ENCODE data around the gene TMEM132C. TPM values are rescaled to one million over a fixed set of nuclear protein-coding genes. Genes with fewer than 3 reads are reported as not detected.

TMEM132C gene
- total and polyA plus RNA-seq, 2 donors (not counting 3 experiments of a cell fraction or from before 2014, with no cell fraction given) = not detected

DNA sequence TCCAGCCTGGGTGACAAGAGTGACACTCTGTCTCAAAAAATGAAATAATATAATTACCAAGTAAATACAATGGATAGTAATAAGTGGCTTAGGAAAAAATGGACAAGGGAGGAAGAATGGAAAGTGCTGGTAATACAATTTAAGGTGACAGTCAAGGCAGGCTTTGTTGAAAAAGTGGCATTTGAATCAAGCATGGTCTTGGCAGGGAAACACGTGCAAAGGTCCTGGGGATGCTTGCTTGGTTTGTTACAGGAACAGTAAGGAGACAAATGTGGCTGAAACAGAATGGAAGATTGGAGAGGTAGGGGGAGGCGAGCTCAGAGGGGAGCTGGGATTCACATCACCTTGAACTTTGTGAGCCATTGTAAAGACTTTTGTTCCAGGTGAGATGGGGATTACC, 153.2 kb downstream of the TMEM132C start:
- H3K9ac ChIP-seq (replicated peaks; ENCODE audit: extremely low read depth, insufficient read depth, low read length) = no peak overlapping the region
- no peaks in the 10 kb centered on the region for H3K4me1 ChIP-seq (ENCODE audit: control insufficient read depth, extremely low read depth, insufficient read depth, low read length)
- H3K9me3 ChIP-seq (replicated peaks; ENCODE audit: control insufficient read depth, insufficient read depth, low read length) = peaks cover 13% of the 10 kb centered on the region
- no peak overlapping the region for H3K4me3 ChIP-seq (replicated peaks in 1 of 3; ENCODE audit: insufficient read depth in 1 of 3, low read depth in 1 of 3, low read length in 3 of 3)
- FAIRE-seq (no peak), DNase-seq (ENCODE audit: low read depth, low spot score) (no peak)
- no peak for TF ChIP-seq EZH2 (IDR thresholded peaks at IDR 0.05; ENCODE audit: borderline replicate concordance, low read depth, low read length, severe bottlenecking)
- no peak for TF ChIP-seq MYC (IDR thresholded peaks at IDR 0.05; ENCODE audit: low read depth, low read length)
- no peak for TF ChIP-seq POLR2AphosphoS5 (IDR thresholded peaks at IDR 0.05; ENCODE audit: insufficient read depth, low read depth, low read length)
- TF ChIP-seq JUN (IDR thresholded peaks at IDR 0.05; ENCODE audit: borderline replicate concordance, insufficient read depth, insufficient read length, low read depth) = no peak
- TF ChIP-seq, protein P1, sequence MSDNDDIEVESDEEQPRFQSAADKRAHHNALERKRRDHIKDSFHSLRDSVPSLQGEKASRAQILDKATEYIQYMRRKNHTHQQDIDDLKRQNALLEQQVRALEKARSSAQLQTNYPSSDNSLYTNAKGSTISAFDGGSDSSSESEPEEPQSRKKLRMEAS (IDR thresholded peaks at IDR 0.05; ENCODE audit: insufficient read depth, insufficient read length) = no peak
- no peak for TF ChIP-seq FOS (IDR thresholded peaks at IDR 0.05; ENCODE audit: borderline replicate concordance, insufficient read depth, low read length)
- TF ChIP-seq POLR2A (IDR thresholded peaks at IDR 0.05; ENCODE audit: low read depth, low read length) = no peak
- TF ChIP-seq GATA2 (IDR thresholded peaks at IDR 0.05; ENCODE audit: insufficient read depth, insufficient read length, low read depth, low read length) = no peak
- TF ChIP-seq, protein P2, sequence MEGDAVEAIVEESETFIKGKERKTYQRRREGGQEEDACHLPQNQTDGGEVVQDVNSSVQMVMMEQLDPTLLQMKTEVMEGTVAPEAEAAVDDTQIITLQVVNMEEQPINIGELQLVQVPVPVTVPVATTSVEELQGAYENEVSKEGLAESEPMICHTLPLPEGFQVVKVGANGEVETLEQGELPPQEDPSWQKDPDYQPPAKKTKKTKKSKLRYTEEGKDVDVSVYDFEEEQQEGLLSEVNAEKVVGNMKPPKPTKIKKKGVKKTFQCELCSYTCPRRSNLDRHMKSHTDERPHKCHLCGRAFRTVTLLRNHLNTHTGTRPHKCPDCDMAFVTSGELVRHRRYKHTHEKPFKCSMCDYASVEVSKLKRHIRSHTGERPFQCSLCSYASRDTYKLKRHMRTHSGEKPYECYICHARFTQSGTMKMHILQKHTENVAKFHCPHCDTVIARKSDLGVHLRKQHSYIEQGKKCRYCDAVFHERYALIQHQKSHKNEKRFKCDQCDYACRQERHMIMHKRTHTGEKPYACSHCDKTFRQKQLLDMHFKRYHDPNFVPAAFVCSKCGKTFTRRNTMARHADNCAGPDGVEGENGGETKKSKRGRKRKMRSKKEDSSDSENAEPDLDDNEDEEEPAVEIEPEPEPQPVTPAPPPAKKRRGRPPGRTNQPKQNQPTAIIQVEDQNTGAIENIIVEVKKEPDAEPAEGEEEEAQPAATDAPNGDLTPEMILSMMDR (IDR thresholded peaks at IDR 0.05; ENCODE audit: extremely low read depth in 1 of 2, insufficient read depth in 1 of 2, low read depth in 1 of 2, low read length in 2 of 2) = no peak
- H2AFZ ChIP-seq (ENCODE audit: low read depth, low read length) = no peak overlapping the region
- H4K20me1 ChIP-seq (replicated peaks; ENCODE audit: control insufficient read depth, extremely low read depth, insufficient read depth, low read length) = no peaks in the 10 kb centered on the region
- H3K27me3 ChIP-seq (ENCODE audit: control insufficient read depth in 2 of 2, insufficient read depth in 2 of 2, low read length in 2 of 2) = no peaks in the 10 kb centered on the region
- H3K79me2 ChIP-seq (ENCODE audit: control insufficient read depth, insufficient read depth, low read length) = no peaks in the 10 kb centered on the region
- H3K27ac ChIP-seq (ENCODE audit: insufficient read depth, low read depth, low read length) = no peak overlapping the region
- no peaks in the 10 kb centered on the region for H3K9me1 ChIP-seq (replicated peaks; ENCODE audit: control insufficient read depth, extremely low read depth, insufficient read depth, low read length)
- CTCF ChIA-PET = no interaction called here
- dilution Hi-C loops (cut with MboI; ENCODE audit: extremely low pct_ligation_motif_present, low sequenced_read_pairs) (no loop called here), intact Hi-C loops (cut with micrococcal nuclease) (no loop called here)
- POLR2A ChIA-PET = no interaction called here
- H3K36me3 ChIP-seq (ENCODE audit: control insufficient read depth in 2 of 2, extremely low read depth in 1 of 2, insufficient read depth in 2 of 2, low read length in 2 of 2) = no peaks in the 10 kb centered on the region
- BruUV-seq (replicated peaks) = no TSS peak
- no peak overlapping the region for H3K4me2 ChIP-seq (ENCODE audit: insufficient read depth, low read length)

All from endothelial cell of umbilical vein (primary cell).